HEK293 (cell line): Measurements from ENCODE around the gene CRYBA4.

Experiments used
- GLIS1 ChIP-seq: fragments of 450-650 bp; formaldehyde crosslinking; IDR thresholded peaks from 2 replicates; pipeline ENCODE4 v1.5.1; 2016; ENCODE audit warnings: missing biosample characterization, missing genetic modification characterization
- KLF10 ChIP-seq: fragments of 450-650 bp; IDR thresholded peaks from 2 replicates; pipeline ENCODE4 v1.5.1; 2018; ENCODE audit warnings: missing biosample characterization, mild to moderate bottlenecking, missing genetic modification characterization
- KLF9 ChIP-seq: fragments of 450-650 bp; formaldehyde crosslinking; IDR thresholded peaks from 2 replicates; pipeline ENCODE4 v1.5.1; 2016; ENCODE audit warnings: missing biosample characterization, missing genetic modification characterization, low read depth
- PRDM10 ChIP-seq: fragments of 450-650 bp; formaldehyde crosslinking; IDR thresholded peaks from 2 replicates; pipeline ENCODE4 v1.5.1; 2016; ENCODE audit warnings: missing biosample characterization, missing genetic modification characterization
- RBAK ChIP-seq: fragments of 450-650 bp; formaldehyde crosslinking; IDR thresholded peaks from 2 replicates; pipeline ENCODE4 v1.5.1; 2016; ENCODE audit warnings: missing biosample characterization, missing genetic modification characterization
- SP2 ChIP-seq: fragments of 450-650 bp; formaldehyde crosslinking; IDR thresholded peaks from 2 replicates; pipeline ENCODE4 v1.5.1; 2016; ENCODE audit warnings: missing biosample characterization, missing genetic modification characterization
- TRIM28 ChIP-seq: IDR thresholded peaks from 2 replicates; pipeline ENCODE4 v1.6.1; 2011; ENCODE audit warnings: low read length, control low read depth, borderline replicate concordance
- ZFP37 ChIP-seq: fragments of 450-650 bp; formaldehyde crosslinking; IDR thresholded peaks from 2 replicates; pipeline ENCODE4 v1.5.1; 2016; ENCODE audit warnings: missing biosample characterization, missing genetic modification characterization
- ZNF10 ChIP-seq: fragments of 450-650 bp; formaldehyde crosslinking; IDR thresholded peaks from 2 replicates; pipeline ENCODE4 v1.5.1; 2017; ENCODE audit warnings: missing biosample characterization, missing genetic modification characterization
- ZNF133 ChIP-seq: fragments of 450-650 bp; formaldehyde crosslinking; IDR thresholded peaks from 2 replicates; pipeline ENCODE4 v1.5.1; 2016; ENCODE audit warnings: missing biosample characterization, missing genetic modification characterization
- ZNF2 ChIP-seq: fragments of 450-650 bp; formaldehyde crosslinking; IDR thresholded peaks from 2 replicates; pipeline ENCODE4 v1.5.1; 2016; ENCODE audit warnings: missing biosample characterization, missing genetic modification characterization
- ZNF211 ChIP-seq: fragments of 450-650 bp; formaldehyde crosslinking; IDR thresholded peaks from 2 replicates; pipeline ENCODE4 v1.5.1; 2016; ENCODE audit warnings: low read depth, missing biosample characterization, missing genetic modification characterization
- ZNF23 ChIP-seq: fragments of 450-650 bp; formaldehyde crosslinking; IDR thresholded peaks from 2 replicates; pipeline ENCODE4 v1.5.1; 2016; ENCODE audit warnings: missing biosample characterization, missing genetic modification characterization, borderline replicate concordance
- ZNF248 ChIP-seq: fragments of 450-650 bp; formaldehyde crosslinking; IDR thresholded peaks from 2 replicates; pipeline ENCODE4 v1.5.1; 2017; ENCODE audit warnings: missing biosample characterization, missing genetic modification characterization
- ZNF274 ChIP-seq, 2 experiments: fragments of 200-500 bp in 1 of 2; fragments of 450-650 bp in 1 of 2; sonication (Bioruptor generic) in 1 of 2; formaldehyde crosslinking in 1 of 2; IDR thresholded peaks; 2 replicates each; pipeline versions ENCODE4 v1.5.1 to v1.6.1; 2014 to 2016; ENCODE audit warnings: borderline replicate concordance in 1 of 2, inconsistent platforms in 1 of 2, low read length in 1 of 2, missing biosample characterization in 1 of 2, missing genetic modification characterization in 1 of 2
- ZNF335 ChIP-seq: fragments of 450-650 bp; formaldehyde crosslinking; conservative IDR thresholded peaks from 2 replicates; pipeline ENCODE4 v1.5.1; 2016; ENCODE audit warnings: missing biosample characterization, missing genetic modification characterization
- ZNF423 ChIP-seq: fragments of 450-650 bp; formaldehyde crosslinking; IDR thresholded peaks from 2 replicates; pipeline ENCODE4 v1.5.1; 2016; ENCODE audit warnings: missing biosample characterization, missing genetic modification characterization
- ZNF426 ChIP-seq: fragments of 450-650 bp; formaldehyde crosslinking; IDR thresholded peaks from 2 replicates; pipeline ENCODE4 v1.5.1; 2017; ENCODE audit warnings: missing biosample characterization, missing genetic modification characterization, mild to moderate bottlenecking, inconsistent platforms, moderate library complexity
- ZNF513 ChIP-seq: fragments of 450-650 bp; IDR thresholded peaks from 2 replicates; pipeline ENCODE4 v1.5.1; 2018; ENCODE audit warnings: missing biosample characterization, missing genetic modification characterization
- ZNF514 ChIP-seq: fragments of 450-650 bp; formaldehyde crosslinking; IDR thresholded peaks from 2 replicates; pipeline ENCODE4 v1.5.1; 2016; ENCODE audit warnings: missing biosample characterization, missing genetic modification characterization
- ZNF560 ChIP-seq: fragments of 450-650 bp; formaldehyde crosslinking; IDR thresholded peaks from 2 replicates; pipeline ENCODE4 v1.5.1; 2017; ENCODE audit warnings: missing biosample characterization, missing genetic modification characterization, borderline replicate concordance
- ZNF561 ChIP-seq: fragments of 450-650 bp; IDR thresholded peaks from 2 replicates; pipeline ENCODE4 v1.5.1; 2018; ENCODE audit warnings: missing biosample characterization, missing genetic modification characterization, borderline replicate concordance
- ZNF600 ChIP-seq: fragments of 450-650 bp; formaldehyde crosslinking; IDR thresholded peaks from 2 replicates; pipeline ENCODE4 v1.5.1; 2016; ENCODE audit warnings: missing biosample characterization, missing genetic modification characterization
- ZNF624 ChIP-seq: fragments of 450-650 bp; formaldehyde crosslinking; IDR thresholded peaks from 2 replicates; pipeline ENCODE4 v1.5.1; 2017; ENCODE audit warnings: missing biosample characterization, missing genetic modification characterization
- ZNF677 ChIP-seq: fragments of 450-650 bp; IDR thresholded peaks from 2 replicates; pipeline ENCODE4 v1.5.0; 2018; ENCODE audit warnings: missing biosample characterization, mild to moderate bottlenecking, missing genetic modification characterization, moderate library complexity
- TF ChIP-seq, protein P1 (sequence below): fragments of 450-650 bp; formaldehyde crosslinking; IDR thresholded peaks from 2 replicates; pipeline ENCODE4 v1.5.1; 2016; ENCODE audit warnings: missing biosample characterization, missing genetic modification characterization
- TF ChIP-seq, protein P2 (sequence below): fragments of 450-650 bp; formaldehyde crosslinking; conservative IDR thresholded peaks from 2 replicates; pipeline ENCODE4 v1.5.1; 2016; ENCODE audit warnings: low read depth, missing biosample characterization, missing genetic modification characterization
- TF ChIP-seq, protein P3 (sequence below): sonication (generic); formaldehyde crosslinking; IDR thresholded peaks from 2 replicates; pipeline ENCODE4 v1.8.1; 2022; ENCODE audit warnings: mild to moderate bottlenecking, moderate library complexity, missing genetic modification reagents

CRYBA4 gene

GRCh38 chr22:26672590-26673468 is 51.1 kb downstream of the CRYBA4 start (continued):
- TF ChIP-seq, protein P1, sequence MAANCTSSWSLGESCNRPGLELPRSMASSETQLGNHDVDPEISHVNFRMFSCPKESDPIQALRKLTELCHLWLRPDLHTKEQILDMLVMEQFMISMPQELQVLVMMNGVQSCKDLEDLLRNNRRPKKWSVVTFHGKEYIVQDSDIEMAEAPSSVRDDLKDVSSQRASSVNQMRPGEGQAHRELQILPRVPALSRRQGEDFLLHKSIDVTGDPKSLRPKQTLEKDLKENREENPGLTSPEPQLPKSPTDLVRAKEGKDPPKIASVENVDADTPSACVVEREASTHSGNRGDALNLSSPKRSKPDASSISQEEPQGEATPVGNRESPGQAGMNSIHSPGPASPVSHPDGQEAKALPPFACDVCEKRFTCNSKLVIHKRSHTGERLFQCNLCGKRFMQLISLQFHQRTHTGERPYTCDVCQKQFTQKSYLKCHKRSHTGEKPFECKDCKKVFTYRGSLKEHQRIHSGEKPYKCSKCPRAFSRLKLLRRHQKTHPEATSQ (tag by site-specific recombination): no peak
- no peak for TF ChIP-seq ZNF600 (tag by site-specific recombination)
- TF ChIP-seq TRIM28: no peak; the same call in 1 of the 2 replicates
- no peak for TF ChIP-seq ZNF423
- TF ChIP-seq ZNF10 (tag by site-specific recombination): no peak
- TF ChIP-seq PRDM10: peak; percentile 83
- TF ChIP-seq ZNF2: no peak
- no peak for TF ChIP-seq ZNF560 (tag by site-specific recombination)
- no peak for TF ChIP-seq ZNF248
- TF ChIP-seq ZFP37 (tag by site-specific recombination): peak; percentile 32; the same call in 1 of the 2 replicates
- TF ChIP-seq GLIS1 (tag by site-specific recombination): peak; percentile 55; the same call in 1 of the 2 replicates
- peak; percentile 96 for TF ChIP-seq KLF10 (tag by site-specific recombination)
- TF ChIP-seq, protein P2, sequence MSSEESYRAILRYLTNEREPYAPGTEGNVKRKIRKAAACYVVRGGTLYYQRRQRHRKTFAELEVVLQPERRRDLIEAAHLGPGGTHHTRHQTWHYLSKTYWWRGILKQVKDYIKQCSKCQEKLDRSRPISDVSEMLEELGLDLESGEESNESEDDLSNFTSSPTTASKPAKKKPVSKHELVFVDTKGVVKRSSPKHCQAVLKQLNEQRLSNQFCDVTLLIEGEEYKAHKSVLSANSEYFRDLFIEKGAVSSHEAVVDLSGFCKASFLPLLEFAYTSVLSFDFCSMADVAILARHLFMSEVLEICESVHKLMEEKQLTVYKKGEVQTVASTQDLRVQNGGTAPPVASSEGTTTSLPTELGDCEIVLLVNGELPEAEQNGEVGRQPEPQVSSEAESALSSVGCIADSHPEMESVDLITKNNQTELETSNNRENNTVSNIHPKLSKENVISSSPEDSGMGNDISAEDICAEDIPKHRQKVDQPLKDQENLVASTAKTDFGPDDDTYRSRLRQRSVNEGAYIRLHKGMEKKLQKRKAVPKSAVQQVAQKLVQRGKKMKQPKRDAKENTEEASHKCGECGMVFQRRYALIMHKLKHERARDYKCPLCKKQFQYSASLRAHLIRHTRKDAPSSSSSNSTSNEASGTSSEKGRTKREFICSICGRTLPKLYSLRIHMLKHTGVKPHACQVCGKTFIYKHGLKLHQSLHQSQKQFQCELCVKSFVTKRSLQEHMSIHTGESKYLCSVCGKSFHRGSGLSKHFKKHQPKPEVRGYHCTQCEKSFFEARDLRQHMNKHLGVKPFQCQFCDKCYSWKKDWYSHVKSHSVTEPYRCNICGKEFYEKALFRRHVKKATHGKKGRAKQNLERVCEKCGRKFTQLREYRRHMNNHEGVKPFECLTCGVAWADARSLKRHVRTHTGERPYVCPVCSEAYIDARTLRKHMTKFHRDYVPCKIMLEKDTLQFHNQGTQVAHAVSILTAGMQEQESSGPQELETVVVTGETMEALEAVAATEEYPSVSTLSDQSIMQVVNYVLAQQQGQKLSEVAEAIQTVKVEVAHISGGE (tag by site-specific recombination): peak; percentile 97
- TF ChIP-seq ZNF561 (tag by site-specific recombination): peak; percentile 87; the same call in 1 of the 2 replicates
- no peak for TF ChIP-seq ZNF211 (tag by site-specific recombination)
- no peak for TF ChIP-seq ZNF513
- peak; percentile 100 for TF ChIP-seq KLF9 (tag by site-specific recombination)
- TF ChIP-seq ZNF335 (tag by site-specific recombination): peak; percentile 49; the same call in 1 of the 2 replicates
- TF ChIP-seq, protein P3, sequence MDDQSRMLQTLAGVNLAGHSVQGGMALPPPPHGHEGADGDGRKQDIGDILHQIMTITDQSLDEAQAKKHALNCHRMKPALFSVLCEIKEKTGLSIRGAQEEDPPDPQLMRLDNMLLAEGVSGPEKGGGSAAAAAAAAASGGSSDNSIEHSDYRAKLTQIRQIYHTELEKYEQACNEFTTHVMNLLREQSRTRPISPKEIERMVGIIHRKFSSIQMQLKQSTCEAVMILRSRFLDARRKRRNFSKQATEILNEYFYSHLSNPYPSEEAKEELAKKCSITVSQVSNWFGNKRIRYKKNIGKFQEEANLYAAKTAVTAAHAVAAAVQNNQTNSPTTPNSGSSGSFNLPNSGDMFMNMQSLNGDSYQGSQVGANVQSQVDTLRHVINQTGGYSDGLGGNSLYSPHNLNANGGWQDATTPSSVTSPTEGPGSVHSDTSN (CRISPR knock-in tag): 0 out of 2 replicates have a peak, but pooled peaks have one; percentile 4
- no peak for TF ChIP-seq ZNF274 (IDR thresholded peaks at IDR 0.05; ENCODE audit: low read length)
- no peak for TF ChIP-seq ZNF274 (tag by site-specific recombination; IDR thresholded peaks at IDR 0.05; ENCODE audit: borderline replicate concordance)
- no peak for TF ChIP-seq ZNF677
- TF ChIP-seq ZNF426 (tag by site-specific recombination): no peak
- TF ChIP-seq ZNF23 (tag by site-specific recombination): no peak
- no peak for TF ChIP-seq ZNF624 (tag by site-specific recombination)
- TF ChIP-seq ZNF514 (tag by site-specific recombination): no peak
- no peak for TF ChIP-seq RBAK
- TF ChIP-seq ZNF133: no peak
- peak; percentile 94 for TF ChIP-seq SP2 (tag by site-specific recombination)
